Stomach (tissue), 9 donors: Measurements from ENCODE around the gene SPTBN5. TPM values are rescaled to one million over a fixed set of nuclear protein-coding genes. Genes with fewer than 3 reads are reported as not detected.
A peak's percentile ranks its signal among the peaks of the same experiment; 100 is the strongest.

Source experiments
- DNase-seq, 2 donors: peaks; one replicate each; pipeline versions ENCODE4 v3.0.0 to v3.0.0-alpha.2; 2013 to 2019
- H3K27ac ChIP-seq, 5 donors: fragments of 200-600 bp in 4 of 5; sonication (generic) in 4 of 5; one replicate each; pipeline ENCODE4 v1.5.1; 2013 to 2019; ENCODE audit warnings: mild to moderate bottlenecking in 1 of 5, moderate library complexity in 1 of 5
- H3K27me3 ChIP-seq, 3 donors: fragments of 200-600 bp; sonication (generic); one replicate each; pipeline ENCODE4 v1.5.1; 2017 to 2019; ENCODE audit warnings: mixed run types in 1 of 3
- H3K36me3 ChIP-seq, 4 donors: fragments of 200-600 bp; sonication (generic); 1 replicate in 3 of 4; 2 replicates in 1 of 4; pipeline ENCODE4 v1.5.1; 2016 to 2019
- H3K4me1 ChIP-seq, 4 donors: fragments of 200-600 bp; sonication (generic); one replicate each; pipeline ENCODE4 v1.5.1; 2016 to 2019
- H3K4me3 ChIP-seq, 4 donors: fragments of 200-600 bp; sonication (generic) in 3 of 4; one replicate each; pipeline ENCODE4 v1.5.1; 2016 to 2019; ENCODE audit warnings: mild to moderate bottlenecking in 1 of 4
- H3K9me3 ChIP-seq, 4 donors: fragments of 200-600 bp; sonication (generic); one replicate each; pipeline ENCODE4 v1.5.1; 2016 to 2019
- EP300 ChIP-seq: sonication (generic); formaldehyde crosslinking; IDR thresholded peaks from one replicate; pipeline ENCODE4 v1.6.1; 2017; ENCODE audit warnings: antibody characterized with exemption
- POLR2A ChIP-seq, 4 donors: fragments of 450-650 bp; IDR thresholded peaks; one replicate each; pipeline ENCODE4 v1.6.1; 2016; ENCODE audit warnings: antibody characterized with exemption in 4 of 4, control low read depth in 2 of 4, mild to moderate bottlenecking in 1 of 4, moderate library complexity in 1 of 4
- POLR2AphosphoS5 ChIP-seq, 3 donors: sonication (generic); formaldehyde crosslinking; IDR thresholded peaks; one replicate each; pipeline ENCODE4 v1.6.1; 2016; ENCODE audit warnings: antibody characterized with exemption in 3 of 3
- WGBS, 5 donors: extraction: QIAGEN DNeasy Blood & Tissue Kit in 3 of 5; methylation state at CpG; one replicate each; pipeline versions ENCODE4 v1.1.5 to v1.1.7; 2013 to 2018; 5-methylcytosine and 5-hydroxymethylcytosine counted together
- intact Hi-C: fragments of 100-400 bp; cut with DNase I; formaldehyde crosslinking; loops from one replicate; pipeline ENCODE4 v1.15.1; 2023; ENCODE audit warnings: low total_unique reads
- polyA plus RNA-seq, 3 donors: library from polyadenylated mRNA; stranded (reverse); fragments of 200-250 nt; gene quantifications; one replicate each; pipeline ENCODE4 v1.2.3, GENCODE V29; 2013
- total RNA-seq, 5 donors: library from RNA; depleted of rRNA; stranded (reverse); fragments of >200 nt; gene quantifications; one replicate each; pipeline versions ENCODE4 v1.1.0 to v1.2.3, GENCODE V29; 2014 to 2016
- TF ChIP-seq, protein P1 (sequence below), 7 experiments: fragments of 450-650 bp in 4 of 7; fragments of 200-600 bp in 3 of 7; sonication (generic) in 3 of 7; IDR thresholded peaks; one replicate each; pipeline ENCODE4 v1.5.1; 2016 to 2019; ENCODE audit warnings: antibody characterized with exemption in 7 of 7, control low read depth in 2 of 7, mild to moderate bottlenecking in 1 of 7
- donor health status: healthy with polysubstance abuse.
- donor health status: Bipolar disorder and iron deficiency.
- donor health status: healthy.

The SPTBN5 gene
- total and polyA plus RNA-seq, 8 donors = 0.29 to 4.9 (median 2.6) TPM; not detected in 1

DNA sequence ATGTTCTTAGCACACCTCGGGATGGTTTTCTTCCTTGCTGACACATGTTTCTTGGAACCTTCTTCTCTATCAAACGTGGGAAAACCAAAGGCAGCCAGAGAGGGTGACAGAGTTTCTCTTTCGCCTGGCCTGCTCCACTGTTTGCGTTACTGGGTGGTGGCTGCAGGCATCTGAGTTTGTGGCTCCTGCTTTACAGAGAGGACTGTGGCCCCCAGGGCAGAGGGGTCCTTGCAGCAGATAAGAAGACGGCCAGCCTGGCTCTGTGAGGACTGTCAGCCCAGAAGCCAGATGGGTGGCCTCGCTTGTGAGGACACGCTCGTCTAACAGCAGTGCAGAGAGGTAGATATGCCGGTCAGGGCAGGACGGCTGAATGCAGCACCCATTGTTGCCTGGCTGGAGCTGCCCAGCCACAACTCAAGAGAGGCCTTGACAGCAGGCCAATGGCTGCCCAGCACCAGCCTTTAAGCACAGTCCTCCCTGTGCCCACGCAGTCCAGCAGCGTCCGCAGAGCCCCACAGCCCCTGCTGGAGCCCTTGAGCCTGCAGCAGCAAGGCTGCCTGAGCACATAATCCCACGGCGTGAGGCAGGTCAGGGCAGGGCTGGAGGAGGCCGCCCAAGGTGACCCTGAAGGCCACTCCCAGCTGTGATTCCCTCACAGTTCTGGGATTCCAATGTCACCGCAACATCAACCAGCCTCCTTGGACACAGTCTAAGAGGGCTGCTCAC is 15.0 kb upstream of the SPTBN5 start:
- no peaks in the 10 kb centered on the region for H3K27me3 ChIP-seq
- TF ChIP-seq POLR2AphosphoS5 (IDR thresholded peaks at IDR 0.05) (no peak), POLR2A (IDR thresholded peaks at IDR 0.05) (no peak), EP300 (no peak)
- TF ChIP-seq, protein P1, sequence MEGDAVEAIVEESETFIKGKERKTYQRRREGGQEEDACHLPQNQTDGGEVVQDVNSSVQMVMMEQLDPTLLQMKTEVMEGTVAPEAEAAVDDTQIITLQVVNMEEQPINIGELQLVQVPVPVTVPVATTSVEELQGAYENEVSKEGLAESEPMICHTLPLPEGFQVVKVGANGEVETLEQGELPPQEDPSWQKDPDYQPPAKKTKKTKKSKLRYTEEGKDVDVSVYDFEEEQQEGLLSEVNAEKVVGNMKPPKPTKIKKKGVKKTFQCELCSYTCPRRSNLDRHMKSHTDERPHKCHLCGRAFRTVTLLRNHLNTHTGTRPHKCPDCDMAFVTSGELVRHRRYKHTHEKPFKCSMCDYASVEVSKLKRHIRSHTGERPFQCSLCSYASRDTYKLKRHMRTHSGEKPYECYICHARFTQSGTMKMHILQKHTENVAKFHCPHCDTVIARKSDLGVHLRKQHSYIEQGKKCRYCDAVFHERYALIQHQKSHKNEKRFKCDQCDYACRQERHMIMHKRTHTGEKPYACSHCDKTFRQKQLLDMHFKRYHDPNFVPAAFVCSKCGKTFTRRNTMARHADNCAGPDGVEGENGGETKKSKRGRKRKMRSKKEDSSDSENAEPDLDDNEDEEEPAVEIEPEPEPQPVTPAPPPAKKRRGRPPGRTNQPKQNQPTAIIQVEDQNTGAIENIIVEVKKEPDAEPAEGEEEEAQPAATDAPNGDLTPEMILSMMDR (IDR thresholded peaks at IDR 0.05) = no peak
- intact Hi-C loops = no loop called here
- H3K4me1 ChIP-seq = peaks cover 21 to 54% (median 36%) of the 10 kb centered on the region in 4 donors
- H3K4me3 ChIP-seq = no peak overlapping the region
- DNase-seq = peak; percentile 55 to 73
- WGBS, 5 donors = 35 to 73% (median 57%) methylated on average over 14 to 17 of the region's 17 CpGs
- peaks cover 11 to 59% (median 48%) of the 10 kb centered on the region in 4 donors for H3K36me3 ChIP-seq
- no peaks in the 10 kb centered on the region for H3K9me3 ChIP-seq
- H3K27ac ChIP-seq = peak overlapping the region; percentile 3 to 75 (median 66)

DNA sequence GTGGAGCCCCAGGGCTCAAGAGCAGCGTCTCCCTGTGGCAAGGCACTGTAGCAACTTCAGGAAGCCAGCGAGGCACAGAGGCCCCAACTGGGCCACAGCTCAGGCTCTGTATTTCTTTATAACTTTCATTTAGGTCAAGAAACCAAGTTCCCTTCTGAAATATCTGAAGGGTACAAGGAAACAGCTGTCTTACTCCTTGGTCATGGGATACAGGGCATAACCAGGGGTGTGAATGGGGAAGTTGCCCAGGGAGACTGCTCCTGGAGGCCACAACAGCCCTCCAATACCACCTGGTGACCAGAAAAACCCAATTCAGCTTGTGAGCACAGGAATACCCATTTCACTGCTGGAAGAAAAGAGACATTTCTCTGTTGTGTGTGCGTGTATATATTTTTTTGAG is 13.3 kb upstream of the SPTBN5 start:
- Histone ChIP-seq H3K27me3 (no peaks in the 10 kb centered on the region), H3K4me3 (no peak overlapping the region), H3K4me1 (peaks cover 19 to 41% (median 32%) of the 10 kb centered on the region in 4 donors), H3K36me3 (peaks cover 14 to 66% (median 45%) of the 10 kb centered on the region in 4 donors), H3K27ac (no peak overlapping the region), H3K9me3 (no peaks in the 10 kb centered on the region)
- 85 to 97% (median 93%) methylated on average over 3 of the region's 3 CpGs for WGBS, 5 donors
- no peak for DNase-seq
- TF ChIP-seq POLR2AphosphoS5 (IDR thresholded peaks at IDR 0.05) (no peak), EP300 (no peak), POLR2A (IDR thresholded peaks at IDR 0.05) (no peak)
- intact Hi-C loops = no loop called here

DNA sequence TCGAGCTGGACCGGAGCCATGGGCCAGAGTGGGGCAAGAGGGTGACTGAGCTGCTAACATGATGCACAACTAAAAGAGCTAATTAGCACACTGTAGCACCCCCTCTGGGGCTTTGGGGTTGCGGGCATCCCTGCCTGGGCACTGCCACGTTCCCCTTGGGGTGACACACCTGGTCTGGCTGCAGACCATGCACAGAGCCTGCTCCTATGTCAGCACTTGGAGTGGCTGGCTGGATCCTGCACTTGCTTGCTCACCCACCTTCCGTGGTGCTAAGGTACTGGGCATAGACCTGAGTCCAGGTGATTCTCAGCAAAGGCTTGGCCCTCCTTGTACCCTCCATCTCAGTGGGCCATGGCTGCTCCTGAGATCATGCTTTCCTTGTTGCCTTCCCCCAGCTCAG is 12.8 kb upstream of the SPTBN5 start:
- DNase-seq = no peak
- Histone ChIP-seq H3K4me3 (no peak overlapping the region), H3K9me3 (no peaks in the 10 kb centered on the region), H3K4me1 (peaks cover 13 to 41% (median 26%) of the 10 kb centered on the region in 4 donors), H3K27me3 (no peaks in the 10 kb centered on the region), H3K36me3 (peaks cover 14 to 72% (median 46%) of the 10 kb centered on the region in 4 donors), H3K27ac (no peak overlapping the region)
- intact Hi-C loops = no loop called here
- WGBS, 5 donors = 97 to 100% (median 98%) methylated on average over 3 to 5 of the region's 5 CpGs
- TF ChIP-seq EP300 (no peak), POLR2A (IDR thresholded peaks at IDR 0.05) (no peak), POLR2AphosphoS5 (IDR thresholded peaks at IDR 0.05) (no peak)
- TF ChIP-seq, protein P1 (IDR thresholded peaks at IDR 0.05) = no peak

DNA sequence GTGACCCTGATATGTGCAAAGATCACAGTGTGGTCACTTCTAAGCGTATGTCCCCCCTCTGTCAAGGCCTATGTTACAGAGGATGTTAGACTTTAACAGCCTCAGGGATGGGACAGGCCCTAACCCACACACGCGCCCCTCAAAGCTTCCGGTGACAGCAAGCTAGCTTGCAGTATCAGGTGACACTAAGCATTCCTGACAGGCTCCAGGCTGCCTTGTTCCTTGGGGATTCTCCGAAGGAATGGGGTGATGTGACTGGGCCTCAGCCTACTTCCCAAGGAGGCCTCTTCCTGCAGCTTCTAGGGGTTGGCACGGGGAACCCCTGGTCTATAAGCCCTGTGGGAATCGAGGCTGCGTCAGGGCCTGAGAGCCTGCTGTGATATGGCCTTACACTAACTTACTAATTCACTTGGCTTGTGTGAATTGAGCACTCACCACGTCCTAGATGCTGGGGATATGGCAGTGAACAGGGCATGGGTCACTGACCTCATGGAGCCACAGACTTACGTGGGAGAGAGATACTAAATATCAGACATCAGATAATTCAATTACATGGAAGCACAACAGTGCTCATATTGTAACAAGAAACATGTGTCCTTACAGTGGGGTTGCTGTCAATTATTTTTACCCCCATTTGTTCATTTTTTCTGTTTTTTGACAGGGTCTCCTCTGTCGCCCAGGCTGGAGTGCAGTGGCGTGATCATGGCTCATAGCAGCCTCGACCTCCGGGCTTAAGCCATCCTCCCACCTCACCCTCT is 11.4 kb upstream of the SPTBN5 start:
- Histone ChIP-seq H3K27ac (peak overlapping the region in 1 of 5 donors; percentile 9), H3K9me3 (no peaks in the 10 kb centered on the region), H3K36me3 (peaks cover 21 to 84% (median 57%) of the 10 kb centered on the region in 4 donors), H3K27me3 (no peaks in the 10 kb centered on the region), H3K4me3 (no peak overlapping the region), H3K4me1 (peaks cover 12 to 38% (median 23%) of the 10 kb centered on the region in 4 donors)
- TF ChIP-seq EP300 (no peak), POLR2A (IDR thresholded peaks at IDR 0.05) (no peak), POLR2AphosphoS5 (IDR thresholded peaks at IDR 0.05) (no peak)
- WGBS, 5 donors = 89 to 93% (median 91%) methylated on average over 12 to 14 of the region's 14 CpGs
- no peak for DNase-seq
- intact Hi-C loops = no loop called here

DNA sequence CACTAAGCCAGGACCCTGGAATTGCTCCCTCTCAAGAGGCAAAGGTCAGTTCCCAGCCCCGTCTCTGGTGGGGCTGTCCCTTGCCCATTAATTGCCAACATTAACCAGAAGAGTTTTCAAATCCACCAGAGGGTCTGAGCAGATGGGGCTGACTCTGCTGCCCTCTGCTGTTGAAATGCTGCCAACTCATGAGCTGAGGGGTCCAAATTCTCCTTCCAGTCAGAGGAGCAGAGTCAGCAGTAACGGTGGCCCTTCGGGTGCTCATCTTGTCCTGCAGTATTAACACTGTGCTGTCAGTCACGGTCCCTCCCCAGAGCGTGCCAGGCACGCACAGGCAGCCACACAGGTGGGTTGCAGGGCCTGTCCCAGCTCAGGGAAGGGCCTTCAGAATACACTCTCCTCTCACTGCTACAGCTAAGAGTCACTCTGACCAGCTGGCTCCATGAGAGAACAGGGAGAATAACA is 10.7 kb upstream of the SPTBN5 start:
- intact Hi-C loops = no loop called here
- Histone ChIP-seq H3K27me3 (no peaks in the 10 kb centered on the region), H3K36me3 (peaks cover 20 to 84% (median 60%) of the 10 kb centered on the region in 4 donors), H3K4me1 (peaks cover 9 to 32% (median 19%) of the 10 kb centered on the region in 4 donors), H3K27ac (peak overlapping the region in 1 of 5 donors; percentile 9), H3K4me3 (no peak overlapping the region), H3K9me3 (no peaks in the 10 kb centered on the region)
- WGBS, 5 donors = 17 to 24% (median 23%) methylated on average over 5 to 6 of the region's 6 CpGs
- DNase-seq = peak; percentile 67 to 90
- TF ChIP-seq POLR2AphosphoS5 (IDR thresholded peaks at IDR 0.05) (peak in 1 of 3 donors; percentile 65), POLR2A (IDR thresholded peaks at IDR 0.05) (no peak)
- TF ChIP-seq, protein P1 (IDR thresholded peaks at IDR 0.05) = peak in 5 of 7 experiments; percentile 51 to 82 (median 75)
